Keratinocyte (primary cell): ENCODE data around the gene RAB44. TPM values are rescaled to one million over a fixed set of nuclear protein-coding genes. Genes with fewer than 3 reads are reported as not detected.
A peak's percentile ranks its signal among the peaks of the same experiment; 100 is the strongest.

ENCODE experiments used
- DNase-seq: peaks from one replicate; pipeline ENCODE4 v3.0.0-alpha.2; 2011; ENCODE audit warnings: low read depth, missing footprints, low spot score
- FAIRE-seq: peaks from 2 replicates; lab custom pipeline; 2011; peaks lifted over from hg19 to GRCh38; lab: Jason Lieb, UNC
- H2AFZ ChIP-seq: 2 replicates; pipeline ENCODE4 v1.6.0; 2012; ENCODE audit warnings: low read length, control low read depth, inconsistent platforms; ENCODE audit not compliant: control insufficient read depth
- H3K27ac ChIP-seq: 2 replicates; pipeline ENCODE4 v1.5.1; 2011; ENCODE audit warnings: low read length; ENCODE audit not compliant: control insufficient read depth, insufficient read depth
- H3K27me3 ChIP-seq: 3 replicates; pipeline ENCODE4 v1.6.0; 2011; ENCODE audit warnings: low read length; ENCODE audit not compliant: control insufficient read depth, insufficient read depth; ENCODE audit errors: extremely low read depth
- H3K36me3 ChIP-seq, 2 experiments: 2 replicates in 1 of 2; 3 replicates in 1 of 2; pipeline ENCODE4 v1.5.1; 2011; ENCODE audit warnings: low read length in 2 of 2, mild to moderate bottlenecking in 1 of 2; ENCODE audit not compliant: control insufficient read depth in 2 of 2, insufficient read depth in 2 of 2; ENCODE audit errors: extremely low read depth in 1 of 2
- H3K4me1 ChIP-seq: 3 replicates; pipeline ENCODE4 v1.5.1; 2011; ENCODE audit warnings: low read length; ENCODE audit not compliant: control insufficient read depth, insufficient read depth; ENCODE audit errors: extremely low read depth
- H3K4me2 ChIP-seq: 3 replicates; pipeline ENCODE4 v1.6.0; 2011; ENCODE audit warnings: low read depth, low read length; ENCODE audit not compliant: control insufficient read depth, insufficient read depth; ENCODE audit errors: extremely low read depth
- H3K4me3 ChIP-seq, 3 experiments: fragments of 200-600 bp in 1 of 3; sonication (generic) in 1 of 3; 2 replicates in 2 of 3; 3 replicates in 1 of 3; pipeline ENCODE4 v1.5.1; 2011 to 2016; ENCODE audit warnings: low read length in 3 of 3, mild to moderate bottlenecking in 3 of 3, control low read depth in 2 of 3, inconsistent platforms in 1 of 3, low read depth in 1 of 3, mixed read lengths in 1 of 3, mixed run types in 1 of 3, moderate library complexity in 1 of 3; ENCODE audit not compliant: control insufficient read depth in 2 of 3, insufficient read depth in 2 of 3; ENCODE audit errors: extremely low read depth in 1 of 3
- H3K79me2 ChIP-seq: 2 replicates; pipeline ENCODE4 v1.6.0; 2012; ENCODE audit warnings: low read length; ENCODE audit not compliant: control insufficient read depth, insufficient read depth
- H3K9ac ChIP-seq: 3 replicates; pipeline ENCODE4 v1.6.0; 2011; ENCODE audit warnings: low read length; ENCODE audit not compliant: control insufficient read depth, insufficient read depth; ENCODE audit errors: extremely low read depth
- H3K9me1 ChIP-seq: 3 replicates; pipeline ENCODE4 v1.6.0; 2011; ENCODE audit warnings: low read length; ENCODE audit not compliant: control insufficient read depth, insufficient read depth; ENCODE audit errors: extremely low read depth
- H3K9me3 ChIP-seq: 2 replicates; pipeline ENCODE4 v1.5.1; 2012; ENCODE audit warnings: low read depth, low read length; ENCODE audit not compliant: control insufficient read depth
- H4K20me1 ChIP-seq: 3 replicates; pipeline ENCODE4 v1.6.0; 2011; ENCODE audit warnings: low read length; ENCODE audit not compliant: control insufficient read depth, insufficient read depth; ENCODE audit errors: extremely low read depth
- CTCF ChIP-seq, 3 experiments: IDR thresholded peaks in 1 of 3; conservative IDR thresholded peaks in 1 of 3; optimal IDR thresholded peaks in 1 of 3; 2 replicates in 2 of 3; 3 replicates in 1 of 3; pipeline versions ENCODE3 to v1.5.1; 2011; ENCODE audit warnings: low read length in 3 of 3, mild to moderate bottlenecking in 3 of 3, moderate library complexity in 2 of 3, control low read depth in 1 of 3, inconsistent platforms in 1 of 3; ENCODE audit not compliant: insufficient read depth in 2 of 3; ENCODE audit errors: extremely low read depth in 1 of 3
- EZH2 ChIP-seq: IDR thresholded peaks from one replicate; pipeline ENCODE4 v1.6.1; 2012; ENCODE audit warnings: inconsistent platforms, mild to moderate bottlenecking, low read length, moderate library complexity
- dilution Hi-C: fragments of 300-500 bp; cut with MboI; formaldehyde crosslinking; loops from one replicate; pipeline ENCODE4 v1.7.0; 2020; ENCODE audit warnings: low sequenced_read_pairs; ENCODE audit not compliant: extremely low pct_ligation_motif_present
- polyA plus RNA-seq, 5 experiments: library from polyadenylated mRNA; depleted of rRNA in 3 of 5; stranded (reverse) in 3 of 5; stranded (forward) in 1 of 5; unstranded in 1 of 5; fragments of >200 nt; gene quantifications; 1 replicate in 1 of 5; 2 replicates in 3 of 5; 3 replicates in 1 of 5; pipeline versions ENCODE4 v1.2.1 to v1.2.3, GENCODE V29; 2011 to 2012; ENCODE audit warnings: missing spikeins in 2 of 5, low read depth in 1 of 5, low replicate concordance in 1 of 5

RAB44 gene
- polyA plus RNA-seq, 1 donor (not counting 4 experiments of a cell fraction or from before 2014, with no cell fraction given), result 0.03 TPM

GRCh38 chr6:36755435-36756348, 58.1 kb downstream of the RAB44 start:
- DNase-seq, result peak; percentile 65
- peak overlapping the region; percentile 14 for H3K9ac ChIP-seq
- H3K9me3 ChIP-seq, result no peaks in the 10 kb centered on the region
- no peak overlapping the region for H2AFZ ChIP-seq
- peaks cover 3% of the 10 kb centered on the region for H3K9me1 ChIP-seq
- dilution Hi-C loops, result loop anchor here (10.0 kb wide), 1 partner anchor 141 kb away; no protein-coding TSS in a partner anchor
- H3K36me3 ChIP-seq, result no peaks in the 10 kb centered on the region
- H3K79me2 ChIP-seq, result no peaks in the 10 kb centered on the region
- H3K4me2 ChIP-seq, result peak overlapping the region; percentile 45
- H3K27me3 ChIP-seq, result peaks cover 6% of the 10 kb centered on the region
- peak overlapping the region; percentile 28 for H3K27ac ChIP-seq
- H3K4me3 ChIP-seq, result peak overlapping the region in 1 of 3 experiments; percentile 29
- H3K4me1 ChIP-seq, result peaks cover 55% of the 10 kb centered on the region
- FAIRE-seq, result no peak
- no peaks in the 10 kb centered on the region for H4K20me1 ChIP-seq
- TF ChIP-seq EZH2 (no peak), CTCF (optimal IDR thresholded peaks at IDR 0.05 in 1 of 3, IDR thresholded peaks at IDR 0.05 in 1 of 3, conservative IDR thresholded peaks at IDR 0.05 in 1 of 3; ENCODE audit: extremely low read depth in 1 of 3, insufficient read depth in 2 of 3, low read length in 3 of 3) (no peak)

GRCh38 chr6:36756786-36757185, 59.2 kb downstream of the RAB44 start:
- Histone ChIP-seq H3K27me3 (peaks cover 6% of the 10 kb centered on the region), H3K9me1 (peaks cover 3% of the 10 kb centered on the region), H3K4me1 (peaks cover 47% of the 10 kb centered on the region), H4K20me1 (no peaks in the 10 kb centered on the region), H3K9me3 (no peaks in the 10 kb centered on the region), H3K79me2 (no peaks in the 10 kb centered on the region), H3K4me3 (no peak overlapping the region), H3K4me2 (no peak overlapping the region), H3K27ac (no peak overlapping the region), H3K36me3 (no peaks in the 10 kb centered on the region), H3K9ac (no peak overlapping the region), H2AFZ (no peak overlapping the region)
- no peak for FAIRE-seq
- TF ChIP-seq CTCF (optimal IDR thresholded peaks at IDR 0.05 in 1 of 3, IDR thresholded peaks at IDR 0.05 in 1 of 3, conservative IDR thresholded peaks at IDR 0.05 in 1 of 3; ENCODE audit: extremely low read depth in 1 of 3, insufficient read depth in 2 of 3, low read length in 3 of 3) (no peak), EZH2 (no peak)
- dilution Hi-C loops, result loop anchor here (10.0 kb wide), 1 partner anchor 142 kb away; no protein-coding TSS in a partner anchor
- DNase-seq, result no peak
